SHP77 (cell line): ENCODE results near the gene TRMT11.
"Not testable (repeated sequence)": the region's sequence is repeated elsewhere in the genome, so short reads cannot be mapped to it uniquely, and the experiment has no call there.

Source experiments
- DNase-seq, 2 experiments: peaks; one replicate each; lab custom pipeline; 2025; lab: John Stamatoyannopoulos, UW

The TRMT11 gene

DNA sequence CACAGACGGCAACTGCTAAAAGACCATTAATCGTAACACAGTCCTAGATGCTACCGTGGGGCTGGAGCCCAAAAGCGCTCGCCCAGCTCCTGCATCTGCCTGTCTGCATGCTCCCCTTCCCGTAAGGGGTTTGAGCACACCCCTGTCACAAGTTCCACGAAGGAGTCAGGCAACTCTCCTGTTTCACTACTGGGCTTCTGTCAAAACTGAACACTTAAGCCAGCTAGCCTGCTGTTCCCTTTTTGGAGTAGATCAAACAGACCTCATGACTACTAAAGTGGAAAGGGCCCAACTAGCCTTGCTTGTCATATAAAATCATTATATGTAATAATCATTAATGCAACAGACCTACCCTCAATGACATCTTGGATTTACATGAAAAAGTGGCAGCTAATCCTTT, 61.3 kb downstream of the TRMT11 start:
- no peak for DNase-seq

DNA sequence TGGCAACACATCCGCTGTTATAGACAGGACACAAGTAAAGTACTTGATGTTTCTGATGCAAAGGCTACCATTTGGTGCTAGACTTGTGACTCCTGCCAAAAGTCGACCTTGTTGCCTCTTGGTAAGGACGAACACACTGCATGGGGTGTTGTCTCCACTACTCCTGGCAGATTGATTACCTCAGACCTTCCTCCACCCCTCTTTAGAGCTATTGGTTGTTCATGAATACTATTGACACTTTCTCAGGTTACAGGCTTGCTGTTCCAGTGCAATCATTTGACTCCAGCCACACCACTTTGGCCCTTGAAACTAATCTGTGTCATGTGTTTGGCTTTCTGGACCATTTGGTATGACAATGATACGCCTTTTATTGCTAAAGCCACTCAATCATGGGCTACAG, 62.3 kb downstream of the TRMT11 start:
- DNase-seq = no peak

DNA sequence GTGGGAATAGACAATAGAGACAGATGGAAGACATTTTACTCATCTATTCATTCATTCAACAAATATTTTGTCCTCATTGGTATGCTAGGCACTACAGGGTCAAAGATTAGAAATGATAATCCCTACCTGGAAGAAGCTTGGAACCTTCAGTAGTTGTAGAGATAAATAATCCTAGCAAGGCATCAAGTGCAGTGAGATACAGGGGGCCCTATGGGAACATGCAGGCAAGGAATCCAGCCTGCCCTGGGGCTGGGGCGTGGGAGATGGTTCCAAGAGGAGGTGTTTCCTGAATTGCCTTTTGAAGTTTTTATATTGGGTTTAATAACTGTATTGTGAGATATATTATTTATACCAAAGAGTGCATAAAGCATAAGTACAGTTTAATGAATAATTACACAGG, 64.5 kb downstream of the TRMT11 start:
- DNase-seq = no peak

DNA sequence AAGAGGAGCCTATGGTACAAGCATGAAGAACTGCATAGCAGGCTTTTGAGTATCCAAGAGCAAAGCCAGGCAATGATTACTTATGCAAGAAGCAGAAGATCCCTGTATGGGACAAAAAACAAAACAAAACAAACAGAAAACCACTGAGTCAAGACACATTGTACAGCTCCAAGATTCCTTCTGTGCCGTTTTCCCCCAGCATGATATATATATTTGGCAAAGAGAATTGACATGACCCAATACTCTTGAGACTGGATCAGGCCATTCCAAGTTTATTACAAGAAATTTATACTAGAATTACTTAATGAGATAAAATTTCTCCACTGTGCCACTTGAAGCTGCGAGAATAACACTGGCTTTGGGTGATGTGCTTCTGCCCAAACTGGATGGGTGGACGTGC, 65.5 kb downstream of the TRMT11 start:
- DNase-seq = no peak

DNA sequence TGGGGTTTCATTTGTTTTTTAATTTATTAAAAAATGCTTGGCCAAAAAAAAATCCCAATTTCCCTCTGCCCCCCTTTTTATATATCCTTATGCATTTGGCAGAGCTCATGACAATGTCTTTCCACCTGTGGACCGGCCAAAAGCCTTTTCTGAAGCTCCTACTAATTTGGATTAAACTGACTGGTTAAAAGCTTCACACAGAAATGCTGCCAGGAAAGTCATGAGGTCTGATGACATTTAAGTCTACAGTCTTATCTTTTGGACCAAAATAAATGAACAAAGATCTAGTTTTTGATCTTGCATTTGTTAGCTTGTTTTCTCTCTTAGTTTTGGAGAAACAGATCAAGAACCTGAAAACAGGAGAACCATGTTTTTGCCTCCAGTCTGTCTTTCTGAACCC, 66.1 kb downstream of the TRMT11 start:
- DNase-seq = no peak

DNA sequence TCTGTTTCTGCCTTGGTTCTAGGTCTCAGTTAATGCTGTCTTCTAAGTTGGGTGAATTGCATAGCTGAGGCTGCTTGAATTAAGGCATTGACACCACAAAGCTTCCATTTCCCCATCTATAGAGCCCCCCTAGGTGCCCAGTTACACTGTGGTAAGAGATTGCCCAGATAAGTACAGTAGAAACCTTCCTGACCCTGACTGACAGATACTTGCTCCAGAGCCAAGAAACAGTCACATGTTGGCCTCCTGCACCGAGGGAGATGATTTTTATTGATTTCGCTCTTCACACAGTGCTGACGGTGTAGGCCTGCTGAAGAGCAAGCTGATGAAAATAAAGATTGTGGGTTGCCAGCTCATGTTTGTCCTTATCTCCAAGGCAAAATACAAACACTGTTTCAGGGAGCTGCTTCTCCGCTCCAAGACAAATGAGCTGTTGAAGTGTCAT, 67.9 kb downstream of the TRMT11 start:
- no peak for DNase-seq

DNA sequence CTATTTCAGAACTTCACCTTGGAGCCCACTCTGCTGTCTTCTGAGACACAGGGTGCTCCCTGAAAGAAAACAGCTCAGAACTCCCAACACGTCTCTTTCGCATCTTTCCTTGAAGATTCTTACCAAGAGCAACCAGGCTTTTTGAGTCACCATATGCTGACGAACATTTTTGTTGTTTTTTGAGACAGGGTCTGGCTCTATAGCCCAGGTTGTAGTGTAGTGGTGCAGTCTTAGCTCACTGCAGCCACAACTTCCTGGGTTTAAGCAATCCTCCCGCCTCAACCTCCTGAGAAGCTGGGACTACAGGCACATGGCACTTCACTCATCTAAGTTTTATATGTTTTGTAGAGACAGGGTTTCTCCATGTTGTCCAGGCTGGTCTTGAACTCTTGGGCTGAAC, 68.5 kb downstream of the TRMT11 start:
- DNase-seq = no peak

DNA sequence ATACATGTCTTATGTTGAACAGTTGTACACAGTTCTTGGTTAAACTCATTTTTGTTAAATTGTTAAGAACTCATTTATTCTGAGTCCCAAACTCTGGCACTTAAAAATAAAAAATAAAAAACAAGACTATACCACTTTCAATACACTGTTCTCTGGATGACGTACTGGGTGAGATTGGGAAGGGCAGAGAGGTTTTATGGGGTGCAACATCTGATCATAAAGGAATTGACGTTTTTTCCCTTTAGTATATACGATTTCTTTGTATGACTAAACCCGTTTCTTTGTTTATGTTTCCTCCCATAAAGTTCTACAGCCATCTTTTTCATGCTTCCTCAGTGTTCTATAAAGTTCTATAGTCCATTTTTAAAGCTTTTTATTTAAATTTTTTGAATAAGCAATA, 69.1 kb downstream of the TRMT11 start:
- no peak for DNase-seq

DNA sequence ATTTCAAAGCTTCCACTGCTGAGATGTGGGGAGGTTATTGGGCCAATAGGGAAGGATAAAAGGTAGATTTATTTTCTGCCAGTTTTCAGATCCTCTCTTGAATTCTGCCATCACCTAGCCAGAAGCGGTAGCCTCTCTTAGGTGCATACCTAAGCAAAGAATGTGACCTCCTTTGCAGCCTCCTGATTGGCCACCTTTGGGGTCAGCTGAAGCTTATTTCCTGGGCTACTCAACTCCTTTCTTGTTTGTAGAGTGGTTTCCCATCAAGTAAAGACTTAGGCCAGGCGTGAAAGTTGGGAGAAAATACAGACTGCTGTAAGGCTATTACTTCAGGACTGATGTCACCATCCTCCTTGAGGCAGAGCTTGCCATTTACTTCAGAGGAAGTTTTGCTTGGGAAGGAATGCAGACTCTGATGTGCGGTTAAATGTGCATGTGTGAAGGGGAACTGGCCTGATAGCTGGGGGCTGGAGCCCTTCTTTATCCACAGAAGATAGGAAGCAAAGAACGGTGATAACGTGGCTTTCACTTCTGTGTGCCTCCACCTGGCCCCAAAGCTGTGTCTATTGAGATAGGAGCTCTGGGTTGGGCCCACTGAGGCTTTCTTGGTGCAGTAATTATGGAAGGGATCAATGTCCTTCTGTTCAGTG, 70.1 kb downstream of the TRMT11 start:
- no peak for DNase-seq

DNA sequence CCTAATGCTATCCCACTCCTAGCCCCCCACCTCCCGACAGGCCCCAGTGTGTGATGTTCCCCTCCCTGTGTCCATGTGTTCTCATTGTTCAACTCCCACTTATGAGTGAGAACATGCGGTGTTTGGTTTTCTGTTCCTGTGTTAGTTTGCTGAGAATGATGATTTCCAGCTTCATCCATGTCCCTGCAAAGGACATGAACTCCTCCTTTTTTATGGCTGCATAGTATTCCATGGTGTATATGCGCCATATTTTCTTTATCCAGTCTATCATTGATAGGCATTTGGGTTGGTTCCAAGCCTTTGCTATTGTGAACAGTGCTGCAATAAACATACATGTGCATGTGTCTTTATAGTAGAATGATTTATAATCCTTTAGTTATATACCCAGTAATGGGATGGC, 71.7 kb downstream of the TRMT11 start:
- not testable (repeated sequence) for DNase-seq

DNA sequence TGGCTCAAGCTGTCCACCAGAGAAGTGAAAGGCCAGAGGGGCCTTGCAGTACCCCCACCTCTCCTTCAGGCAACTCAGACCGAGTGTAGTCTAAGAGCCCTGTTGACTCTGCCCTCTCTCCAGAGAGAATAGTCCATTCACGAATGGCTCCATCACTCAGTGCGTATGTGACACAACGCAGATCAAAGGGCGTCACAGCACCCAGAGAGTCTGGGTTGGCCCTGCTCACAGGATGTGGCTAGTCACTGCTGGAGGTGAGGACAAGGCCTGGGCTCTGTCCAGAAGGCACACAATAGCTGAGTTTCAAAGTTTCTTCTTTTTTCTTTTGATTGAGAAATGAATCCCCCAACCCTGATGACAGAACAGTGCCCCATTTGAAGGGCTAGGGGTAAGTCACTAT, 74.1 kb downstream of the TRMT11 start:
- DNase-seq = no peak

DNA sequence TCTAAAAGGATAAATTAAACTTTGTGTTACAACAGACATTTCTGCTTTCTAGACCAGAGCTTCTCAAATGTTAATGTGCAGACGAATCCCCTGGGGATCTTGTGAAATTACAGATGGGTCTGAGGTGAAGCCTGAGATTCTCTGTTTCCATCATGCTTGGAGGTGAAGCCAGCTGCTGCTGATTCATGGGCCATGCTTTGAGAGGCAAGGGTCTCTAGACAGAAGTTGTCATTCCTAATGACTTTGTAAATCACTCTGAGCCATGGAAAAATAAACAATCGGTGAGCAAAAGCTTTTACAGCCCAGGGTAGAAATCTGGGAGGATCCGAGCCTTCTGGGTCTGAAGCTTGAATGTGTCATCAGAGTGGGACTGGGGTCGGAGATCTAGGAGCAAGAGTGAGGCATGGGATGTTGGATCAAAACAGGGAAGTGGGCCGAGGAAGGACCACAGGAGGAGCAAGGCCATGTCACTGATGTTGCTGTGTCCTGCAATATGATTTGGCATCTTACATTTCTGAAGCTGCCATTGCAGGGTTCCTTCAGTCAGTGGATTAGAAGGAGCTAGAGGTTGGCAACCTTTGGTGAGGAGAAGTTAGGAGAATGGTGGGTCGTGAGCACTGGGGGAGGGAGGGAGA, 77.3 kb downstream of the TRMT11 start:
- no peak for DNase-seq

DNA sequence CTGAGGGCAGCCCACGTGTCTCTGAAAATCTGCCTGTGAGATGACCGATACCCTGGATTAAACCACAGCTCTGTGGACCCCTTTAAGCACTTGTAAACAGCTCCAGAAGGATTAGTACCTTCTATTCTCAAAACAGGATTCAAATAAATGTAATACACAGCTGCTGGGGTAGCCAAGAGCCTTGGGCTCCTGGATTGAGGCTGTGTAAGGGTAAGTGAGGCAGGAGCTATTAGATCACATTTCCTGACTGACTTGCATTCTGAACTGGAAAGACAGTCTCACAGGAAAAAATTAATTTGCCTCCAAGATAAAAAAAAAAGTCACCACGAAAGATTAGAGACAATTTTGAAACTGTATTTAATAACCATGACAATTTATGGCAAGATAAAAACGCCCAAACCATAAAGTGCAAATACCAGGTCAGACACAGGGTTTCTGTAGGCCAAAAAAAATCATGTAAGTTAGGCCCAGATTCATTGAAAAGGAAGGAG, 78.0 kb downstream of the TRMT11 start:
- no peak for DNase-seq

DNA sequence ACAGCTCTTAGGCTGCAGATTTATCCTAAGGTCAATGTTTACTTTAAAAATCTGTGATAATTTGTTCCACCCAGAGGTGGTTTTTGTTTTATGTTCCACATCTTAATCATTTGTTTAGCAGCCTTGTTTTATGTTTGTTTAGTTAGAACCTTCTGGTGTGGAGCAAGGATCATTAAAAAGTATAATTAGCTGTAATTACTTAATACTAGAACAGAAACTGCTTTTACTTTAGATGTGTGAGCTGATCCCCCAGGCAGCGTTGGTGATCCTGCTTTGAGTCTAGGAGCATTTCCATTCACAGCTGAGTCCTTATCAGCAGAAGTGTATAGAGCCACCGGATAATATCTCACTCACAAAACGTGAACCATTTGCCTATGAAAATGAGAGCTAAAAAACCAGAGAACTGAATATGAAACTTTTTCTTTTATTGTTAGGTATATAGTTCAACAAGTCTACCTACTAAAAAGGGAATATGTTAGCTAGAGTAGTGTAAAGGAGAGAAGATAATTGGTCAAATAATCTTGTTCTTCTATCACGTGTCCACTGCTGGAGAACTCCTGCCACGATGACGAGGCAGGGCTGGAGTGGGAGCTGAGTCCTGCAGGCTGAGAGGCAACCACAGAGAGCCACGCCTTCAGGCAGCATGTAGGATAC, 78.5 kb downstream of the TRMT11 start:
- DNase-seq = no peak

DNA sequence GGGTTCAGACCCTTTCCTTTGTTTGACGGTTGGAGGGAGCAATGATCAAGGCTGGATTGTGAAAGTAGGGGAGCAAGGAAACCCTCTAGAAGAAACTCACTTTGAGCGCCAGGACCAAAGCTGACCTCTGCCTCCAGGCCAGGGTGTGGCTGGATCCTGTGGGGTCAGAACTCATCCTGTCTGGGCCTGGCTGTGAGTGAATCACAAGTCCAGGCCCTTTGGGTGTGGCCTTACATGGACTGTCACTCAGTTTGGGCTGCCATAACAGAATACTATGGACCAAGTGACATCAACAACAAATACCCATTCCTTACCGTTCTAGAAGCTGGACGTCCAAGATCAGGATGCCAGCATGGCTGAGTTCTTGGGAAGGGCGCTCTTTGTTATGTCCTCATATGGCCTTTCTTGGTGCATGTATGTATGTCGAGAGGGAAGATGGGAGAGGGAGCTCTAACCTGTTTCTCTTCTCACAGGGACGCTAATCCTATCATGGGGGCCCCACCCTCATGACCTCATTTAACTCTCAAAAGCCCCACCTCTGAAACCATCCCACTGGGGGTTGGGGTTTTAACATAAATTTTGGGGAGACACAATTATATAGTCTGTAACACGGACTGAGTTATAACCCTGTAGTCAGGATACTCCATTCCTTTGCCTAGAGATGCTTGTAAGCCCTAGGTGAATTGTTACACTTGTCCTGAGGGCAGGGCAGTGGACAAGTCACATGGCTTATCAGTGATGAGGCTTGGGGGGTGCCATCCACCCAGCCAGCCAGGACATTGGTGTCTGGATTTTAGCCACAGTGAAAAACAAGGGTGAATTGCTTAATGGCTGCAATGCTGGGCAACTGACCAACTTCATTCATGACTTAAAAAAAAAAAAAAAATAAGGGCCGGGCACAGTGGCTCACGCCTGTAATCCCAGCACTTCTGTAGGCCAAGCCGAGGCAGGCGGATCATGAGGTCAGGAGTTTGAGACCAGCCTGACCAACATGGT, 80.0 kb downstream of the TRMT11 start:
- DNase-seq = no peak

DNA sequence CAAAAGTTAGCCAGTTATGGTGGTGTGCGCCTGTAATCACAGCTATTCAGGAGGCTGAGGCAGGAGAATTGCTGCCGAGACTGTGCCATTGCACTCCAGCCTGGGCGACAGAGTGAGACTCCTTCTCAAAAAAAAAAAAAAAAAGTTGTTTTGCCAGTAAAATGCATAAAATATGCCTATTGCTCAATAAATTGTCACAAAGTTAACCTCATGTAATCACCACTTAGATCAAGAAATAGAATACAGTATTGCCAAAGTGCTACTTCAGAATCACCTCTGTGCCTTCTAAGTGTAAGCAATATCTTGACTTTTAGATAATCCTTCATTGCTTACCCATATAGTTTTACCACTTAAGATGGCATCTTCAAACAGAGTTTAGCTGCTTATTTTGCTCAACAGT, 80.7 kb downstream of the TRMT11 start:
- DNase-seq = no peak

DNA sequence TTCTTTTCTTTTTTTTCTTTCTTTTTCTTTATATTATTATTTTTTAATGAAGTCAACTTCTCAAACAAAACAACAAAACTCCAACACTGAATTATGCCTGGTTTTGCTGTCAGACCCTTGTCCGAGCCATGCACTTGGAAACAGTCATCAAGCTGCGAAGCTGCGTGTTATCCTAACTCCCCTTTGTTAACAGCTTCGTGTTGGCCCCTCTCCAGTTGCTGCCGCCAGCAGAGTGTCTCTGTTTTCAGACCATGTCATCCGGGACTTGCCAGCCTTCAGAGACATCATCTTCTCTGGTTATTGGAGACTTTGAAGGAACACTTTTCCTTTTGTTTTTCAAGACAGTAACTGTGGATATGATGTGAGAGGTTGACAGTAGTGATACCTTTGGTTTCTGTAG, 83.1 kb downstream of the TRMT11 start:
- no peak for DNase-seq

DNA sequence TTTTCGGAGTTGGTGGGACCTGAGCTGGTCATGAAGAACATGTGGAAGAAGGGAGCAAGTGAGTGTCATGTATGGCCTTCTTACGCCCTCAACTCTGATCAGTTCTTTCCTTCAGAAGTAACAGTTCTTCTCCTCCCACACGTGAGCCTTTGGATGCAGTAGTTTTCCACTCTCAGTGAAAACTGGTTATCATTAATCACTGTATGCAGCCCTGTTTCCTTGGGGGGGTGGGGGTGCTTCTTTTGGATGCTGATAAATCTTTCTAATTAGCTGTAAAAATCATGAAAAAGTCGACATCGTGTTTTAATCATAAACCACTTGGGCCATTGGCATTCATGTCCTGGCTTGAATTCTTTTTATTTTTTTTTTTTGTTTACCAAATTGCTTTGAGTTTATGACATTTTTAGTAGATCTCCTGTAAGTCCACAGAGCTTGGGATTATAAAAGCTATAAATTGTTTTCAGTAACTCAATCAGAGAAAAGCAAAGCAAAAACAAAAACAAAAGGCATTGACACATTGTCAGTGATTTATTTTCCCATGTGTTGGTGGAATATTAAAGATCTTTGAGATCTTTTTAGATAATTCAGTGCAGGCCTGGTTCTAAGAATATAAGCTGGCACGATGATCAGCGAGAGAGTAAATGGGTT, 84.8 kb downstream of the TRMT11 start:
- DNase-seq = no peak

DNA sequence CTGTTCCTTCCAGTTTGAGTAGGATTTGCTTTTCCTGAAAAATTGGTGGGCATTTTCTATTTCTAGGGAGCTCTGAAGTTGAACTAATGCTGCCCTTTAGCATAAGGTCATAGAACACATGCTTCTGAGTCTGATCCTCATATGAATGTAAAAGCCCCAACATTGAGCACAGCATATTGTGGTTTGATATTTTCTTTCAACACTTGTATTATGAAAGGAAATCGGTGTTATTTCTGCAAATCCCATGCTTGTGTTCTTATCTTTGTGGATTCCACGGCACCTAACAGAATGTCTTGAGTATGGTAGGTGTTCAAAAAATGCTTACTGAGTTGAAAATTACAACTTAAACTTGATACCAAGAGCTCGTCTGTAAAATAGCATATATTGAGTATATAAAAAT, 85.8 kb downstream of the TRMT11 start:
- DNase-seq = no peak

DNA sequence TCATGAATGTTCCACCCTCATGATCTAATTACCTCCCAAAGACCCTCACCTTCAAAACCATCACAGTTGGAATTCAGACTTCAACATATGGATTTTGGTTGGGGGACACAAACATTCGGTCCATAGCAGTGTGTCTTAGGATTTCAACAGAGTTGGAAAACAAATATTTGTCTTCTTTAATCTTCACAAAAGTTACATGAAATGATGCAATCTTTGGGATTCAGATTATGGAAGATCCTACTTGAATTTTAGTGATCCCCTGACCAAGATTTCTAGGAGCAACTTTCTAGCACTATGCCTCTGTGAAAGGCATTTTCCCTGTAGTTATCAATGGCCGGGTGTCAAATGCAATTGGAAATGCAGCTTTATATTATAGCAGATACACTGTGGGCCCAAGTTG, 86.5 kb downstream of the TRMT11 start:
- DNase-seq = no peak

DNA sequence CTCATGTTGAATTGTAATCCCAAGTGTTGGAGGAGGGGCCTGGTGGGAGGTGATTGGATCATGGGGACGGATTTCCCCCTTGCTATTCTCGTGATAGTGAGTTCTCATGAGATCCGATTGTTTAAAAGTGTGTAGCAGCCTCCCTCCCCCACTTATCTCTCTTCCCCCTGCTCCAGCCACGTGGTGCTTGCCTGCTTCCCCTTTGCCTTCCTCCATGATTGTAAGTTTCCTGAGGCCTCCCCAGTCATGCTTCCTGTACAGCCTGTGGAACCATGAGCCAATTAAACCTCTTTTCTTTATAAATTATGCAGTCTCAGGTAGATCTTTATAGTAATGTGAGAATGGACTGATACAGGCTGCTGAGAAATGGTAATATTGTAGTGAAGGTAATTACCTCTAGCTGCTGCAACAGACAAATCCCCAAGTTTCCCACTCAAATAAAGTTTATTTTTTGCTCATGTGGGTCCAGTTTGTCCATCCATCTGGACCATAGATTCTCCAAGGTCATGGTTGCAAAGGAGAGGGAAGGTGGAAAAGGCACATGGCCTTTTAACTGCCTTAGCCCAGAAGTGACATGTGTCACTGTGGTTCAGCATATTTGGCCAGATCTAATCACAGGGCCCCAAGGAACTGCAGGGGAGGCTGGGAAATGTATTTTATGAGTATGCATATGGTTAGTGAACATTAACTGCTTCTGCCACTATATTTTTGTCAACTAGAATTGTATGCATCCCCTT, 89.2 kb downstream of the TRMT11 start:
- DNase-seq = no peak
